Endothelial cell of umbilical vein (primary cell): Measurements from ENCODE around the gene PLEKHA8.

Experiments
- EZH2 ChIP-seq: IDR thresholded peaks from 2 replicates; pipeline ENCODE4 v1.6.1; 2012; ENCODE audit warnings: borderline replicate concordance, low read depth, mild to moderate bottlenecking, moderate library complexity, low read length, inconsistent platforms; ENCODE audit not compliant: severe bottlenecking
- FOS ChIP-seq: IDR thresholded peaks from 2 replicates; pipeline ENCODE4 v1.6.1; 2011; ENCODE audit warnings: mild to moderate bottlenecking, low read length, moderate library complexity, borderline replicate concordance; ENCODE audit not compliant: insufficient read depth
- GATA2 ChIP-seq: IDR thresholded peaks from 2 replicates; pipeline ENCODE4 v1.7.0; 2011; ENCODE audit warnings: low read depth, mild to moderate bottlenecking, moderate library complexity, mixed read lengths, low read length; ENCODE audit not compliant: insufficient read length, insufficient read depth
- JUN ChIP-seq: IDR thresholded peaks from 2 replicates; pipeline ENCODE4 v1.6.1; 2011; ENCODE audit warnings: borderline replicate concordance, low read depth; ENCODE audit not compliant: insufficient read length, insufficient read depth
- POLR2A ChIP-seq: IDR thresholded peaks from 2 replicates; pipeline ENCODE4 v1.6.1; 2012; ENCODE audit warnings: low read depth, mild to moderate bottlenecking, control low read depth, low read length
- POLR2AphosphoS5 ChIP-seq: IDR thresholded peaks from 2 replicates; pipeline ENCODE4 v1.6.1; 2012; ENCODE audit warnings: low read depth, mild to moderate bottlenecking, control low read depth, low read length, moderate library complexity; ENCODE audit not compliant: insufficient read depth
- TF ChIP-seq, protein P1 (sequence below), 2 donors: IDR thresholded peaks; 1 replicate in 1 of 2; 2 replicates in 1 of 2; pipeline ENCODE4 v1.5.1; 2011; ENCODE audit warnings: low read length in 2 of 2, mild to moderate bottlenecking in 2 of 2, moderate library complexity in 2 of 2, control low read depth in 1 of 2, inconsistent platforms in 1 of 2, low read depth in 1 of 2; ENCODE audit not compliant: insufficient read depth in 1 of 2; ENCODE audit errors: extremely low read depth in 1 of 2

DNA sequence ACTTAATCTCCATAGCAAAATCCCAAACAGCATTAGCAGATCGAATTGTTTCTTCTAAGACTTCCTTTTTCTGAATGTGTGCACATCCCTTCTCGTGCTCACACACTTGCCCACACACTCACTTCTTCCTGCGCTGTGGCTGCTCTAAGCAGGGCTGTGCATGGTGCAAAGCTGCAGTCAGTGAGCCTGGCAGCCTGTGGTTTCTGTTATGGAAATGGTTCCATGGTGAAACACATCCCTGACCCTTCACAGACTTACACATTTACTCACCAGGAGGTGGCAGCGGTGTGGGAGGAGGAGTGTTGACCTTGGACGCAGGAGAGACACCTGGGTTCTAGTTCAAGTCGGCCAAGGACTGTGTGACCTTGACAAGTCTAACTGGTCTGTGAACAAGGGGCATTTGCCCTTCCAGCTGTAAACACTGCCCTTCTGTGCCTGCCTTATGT, 131.5 kb downstream of the PLEKHA8 start:
- TF ChIP-seq, protein P1, sequence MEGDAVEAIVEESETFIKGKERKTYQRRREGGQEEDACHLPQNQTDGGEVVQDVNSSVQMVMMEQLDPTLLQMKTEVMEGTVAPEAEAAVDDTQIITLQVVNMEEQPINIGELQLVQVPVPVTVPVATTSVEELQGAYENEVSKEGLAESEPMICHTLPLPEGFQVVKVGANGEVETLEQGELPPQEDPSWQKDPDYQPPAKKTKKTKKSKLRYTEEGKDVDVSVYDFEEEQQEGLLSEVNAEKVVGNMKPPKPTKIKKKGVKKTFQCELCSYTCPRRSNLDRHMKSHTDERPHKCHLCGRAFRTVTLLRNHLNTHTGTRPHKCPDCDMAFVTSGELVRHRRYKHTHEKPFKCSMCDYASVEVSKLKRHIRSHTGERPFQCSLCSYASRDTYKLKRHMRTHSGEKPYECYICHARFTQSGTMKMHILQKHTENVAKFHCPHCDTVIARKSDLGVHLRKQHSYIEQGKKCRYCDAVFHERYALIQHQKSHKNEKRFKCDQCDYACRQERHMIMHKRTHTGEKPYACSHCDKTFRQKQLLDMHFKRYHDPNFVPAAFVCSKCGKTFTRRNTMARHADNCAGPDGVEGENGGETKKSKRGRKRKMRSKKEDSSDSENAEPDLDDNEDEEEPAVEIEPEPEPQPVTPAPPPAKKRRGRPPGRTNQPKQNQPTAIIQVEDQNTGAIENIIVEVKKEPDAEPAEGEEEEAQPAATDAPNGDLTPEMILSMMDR (IDR thresholded peaks at IDR 0.05; ENCODE audit: extremely low read depth in 1 of 2, insufficient read depth in 1 of 2, low read depth in 1 of 2, low read length in 2 of 2): peak in 1 of 2 donors; percentile 28
- TF ChIP-seq FOS: no peak
- TF ChIP-seq EZH2: no peak
- no peak for TF ChIP-seq POLR2A
- no peak for TF ChIP-seq GATA2
- TF ChIP-seq POLR2AphosphoS5: no peak
- TF ChIP-seq JUN: no peak
